NCI-H2227 (cell line): ENCODE results near the gene BTD.

ENCODE experiments used
- DNase-seq: peaks from one replicate; lab custom pipeline; 2025; ENCODE audit not compliant: unreplicated experiment; lab: John Stamatoyannopoulos, UW

Gene BTD

GRCh38 chr3:15635121-15635661 is 33.6 kb downstream of the BTD start:
- no peak for DNase-seq

GRCh38 chr3:15636028-15636709 is 34.6 kb downstream of the BTD start:
- DNase-seq, result no peak

GRCh38 chr3:15637131-15637951 is 35.8 kb downstream of the BTD start:
- DNase-seq, result no peak

GRCh38 chr3:15638193-15638890 is 36.8 kb downstream of the BTD start:
- no peak for DNase-seq

GRCh38 chr3:15638891-15639262 is 37.3 kb downstream of the BTD start:
- no peak for DNase-seq

- DNase-seq, result no peak
Observed at GRCh38 chr3:15645246-15645645, 43.7 kb downstream of the BTD start.

- peak; percentile 68 for DNase-seq
Observed at GRCh38 chr3:15645740-15646501, 44.4 kb downstream of the BTD start.

GRCh38 chr3:15646851-15647511 is 45.4 kb downstream of the BTD start:
- DNase-seq, result no peak

GRCh38 chr3:15647611-15648167 is 46.1 kb downstream of the BTD start:
- DNase-seq, result no peak

- no peak for DNase-seq
Observed at GRCh38 chr3:15649341-15649740, 47.8 kb downstream of the BTD start.

- no peak for DNase-seq
Observed at GRCh38 chr3:15649858-15650257, 48.3 kb downstream of the BTD start.

- no peak for DNase-seq
Observed at GRCh38 chr3:15651396-15651795, 49.9 kb downstream of the BTD start.

GRCh38 chr3:15653321-15653720 is 51.8 kb downstream of the BTD start:
- DNase-seq, result no peak

- DNase-seq, result no peak
Observed at GRCh38 chr3:15654127-15654526, 52.6 kb downstream of the BTD start.

- peak; percentile 4 for DNase-seq
Observed at GRCh38 chr3:15654891-15655290, 53.3 kb downstream of the BTD start.

- no peak for DNase-seq
Observed at GRCh38 chr3:15656342-15656741, 54.8 kb downstream of the BTD start.

GRCh38 chr3:15657016-15657415 is 55.5 kb downstream of the BTD start:
- no peak for DNase-seq

- peak; percentile 2 for DNase-seq
Observed at GRCh38 chr3:15659254-15659975, 57.9 kb downstream of the BTD start.
